GF-D8 (cell line): Measurements from ENCODE around the gene SMS.

Experiments
- DNase-seq: peaks from one replicate; lab custom pipeline; 2025; lab: John Stamatoyannopoulos, UW

Gene SMS

DNA sequence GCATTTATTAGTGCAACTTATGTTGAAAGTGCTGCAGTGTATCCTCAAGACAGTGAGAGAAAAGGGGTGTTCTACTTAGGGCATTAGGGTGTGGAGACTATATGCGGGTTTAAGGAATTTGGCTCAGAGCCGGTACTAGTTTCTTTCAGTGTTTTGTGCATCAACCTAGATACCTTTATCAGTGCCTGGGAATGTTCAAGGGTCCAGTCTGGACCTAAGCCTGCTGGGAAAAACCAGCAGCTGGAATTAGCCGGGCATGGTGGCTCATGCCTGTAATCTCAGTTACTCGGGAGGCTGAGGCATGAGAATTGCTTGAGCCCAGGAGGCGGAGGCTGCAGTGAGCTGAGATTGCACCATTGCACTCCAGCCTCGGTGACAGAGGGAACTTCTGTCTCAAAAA is 99.0 kb downstream of the SMS start:
- DNase-seq: no peak

DNA sequence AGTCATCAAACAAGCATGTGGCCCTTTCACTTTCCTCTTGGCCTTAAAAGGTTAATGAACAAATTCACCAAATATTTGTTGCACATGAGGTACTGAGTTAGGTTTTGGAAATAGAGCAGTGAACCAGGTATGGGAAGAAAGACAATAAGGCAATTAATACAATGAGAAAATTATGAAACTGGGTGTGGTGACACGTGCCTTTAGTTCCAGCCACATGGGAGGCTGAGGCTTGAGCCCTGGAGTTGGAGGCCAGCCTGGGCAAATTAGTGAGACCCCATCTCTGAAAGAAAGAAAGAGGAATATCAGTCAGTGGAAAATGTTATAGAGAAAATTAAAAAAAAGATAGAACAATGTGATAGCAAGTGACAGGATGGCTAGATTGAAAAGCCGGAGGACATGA is 99.7 kb downstream of the SMS start:
- DNase-seq: no peak

DNA sequence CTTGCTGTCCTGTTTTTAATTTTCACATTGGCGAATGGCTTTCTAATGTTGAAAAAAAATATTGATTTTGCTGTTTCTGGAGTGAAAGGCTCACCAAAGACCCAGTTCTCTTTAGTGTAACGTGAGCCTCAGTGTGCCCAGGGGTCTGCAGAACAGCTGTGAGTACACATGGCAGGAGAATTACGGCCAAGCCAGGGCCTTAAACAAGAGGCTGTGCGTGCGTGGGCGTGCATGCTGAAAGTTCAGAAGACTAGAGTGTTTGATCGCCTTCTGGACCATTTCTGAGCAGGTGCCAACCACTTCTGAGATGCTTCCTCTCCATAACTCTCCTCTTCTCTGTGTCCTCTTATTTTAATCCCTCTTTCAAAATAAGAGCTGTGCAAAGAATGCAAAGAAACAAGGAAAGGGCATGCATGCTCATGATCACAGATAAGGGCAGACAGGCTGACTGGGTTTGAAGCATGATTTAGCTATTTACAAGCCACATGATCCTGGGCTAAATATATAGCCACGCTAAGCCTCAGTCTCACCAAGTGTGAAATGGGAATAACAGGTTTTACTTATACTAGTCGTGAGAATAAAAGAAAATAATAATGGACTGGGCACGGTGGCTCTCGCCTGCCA is 101.5 kb downstream of the SMS start:
- no peak for DNase-seq

DNA sequence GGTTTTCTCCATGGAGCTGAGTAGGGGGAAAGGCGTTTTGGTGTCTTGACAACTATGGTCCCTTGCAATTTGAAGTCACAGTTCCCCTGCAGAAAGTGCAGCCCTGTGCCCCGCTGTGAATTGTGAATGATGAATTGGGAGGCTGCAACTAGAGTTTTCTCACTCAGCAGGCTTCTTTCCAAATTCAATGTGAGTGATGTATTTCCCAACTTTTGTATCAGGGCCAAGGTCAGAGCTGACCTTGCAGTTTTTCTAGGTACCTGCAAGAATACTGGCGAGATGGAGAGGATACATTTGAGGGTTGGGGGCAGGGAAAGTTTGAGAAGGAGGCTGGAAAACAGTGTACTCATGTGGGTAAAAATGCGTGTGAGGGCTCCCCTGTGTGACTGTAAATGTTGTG is 103.4 kb downstream of the SMS start:
- no peak for DNase-seq
